GM12872 (cell line): ENCODE measurements around the gene OSBPL5.

Experiments
- TF ChIP-seq, protein P1 (sequence below): IDR thresholded peaks from 3 replicates; pipeline ENCODE4 v1.5.1; 2011; ENCODE audit warnings: low read depth, mild to moderate bottlenecking, low read length, moderate library complexity; ENCODE audit not compliant: insufficient read depth

Gene OSBPL5

DNA sequence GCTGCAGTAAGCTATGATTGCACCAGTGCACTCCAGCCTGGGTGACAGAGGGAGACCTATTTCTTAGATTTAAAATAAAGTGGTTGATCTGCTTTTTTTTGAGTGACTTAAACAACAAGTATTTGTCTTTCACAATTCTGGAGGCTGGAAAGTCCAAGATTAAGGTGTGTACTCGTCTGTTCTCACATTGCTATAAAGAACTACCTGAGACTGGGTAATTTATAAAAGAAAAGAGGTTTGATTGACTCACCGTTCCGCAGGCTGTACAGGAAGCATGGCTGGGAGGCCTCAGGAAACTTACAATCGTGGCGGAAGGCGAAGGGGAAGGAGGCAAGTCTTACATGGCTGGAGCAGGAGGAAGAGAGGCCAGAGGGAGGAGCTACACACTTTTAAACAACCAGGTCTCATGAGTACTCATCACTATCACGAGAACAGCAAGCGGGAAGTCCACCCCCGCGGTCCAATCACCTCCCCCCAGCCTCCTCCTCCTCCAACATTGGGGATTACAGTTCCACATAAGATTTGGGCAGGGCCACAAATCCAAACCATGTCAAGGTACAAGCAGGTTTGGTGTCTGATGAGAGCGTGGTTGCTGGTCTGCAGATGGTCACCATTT lies 19.7 kb upstream of the OSBPL5 start:
- TF ChIP-seq, protein P1, sequence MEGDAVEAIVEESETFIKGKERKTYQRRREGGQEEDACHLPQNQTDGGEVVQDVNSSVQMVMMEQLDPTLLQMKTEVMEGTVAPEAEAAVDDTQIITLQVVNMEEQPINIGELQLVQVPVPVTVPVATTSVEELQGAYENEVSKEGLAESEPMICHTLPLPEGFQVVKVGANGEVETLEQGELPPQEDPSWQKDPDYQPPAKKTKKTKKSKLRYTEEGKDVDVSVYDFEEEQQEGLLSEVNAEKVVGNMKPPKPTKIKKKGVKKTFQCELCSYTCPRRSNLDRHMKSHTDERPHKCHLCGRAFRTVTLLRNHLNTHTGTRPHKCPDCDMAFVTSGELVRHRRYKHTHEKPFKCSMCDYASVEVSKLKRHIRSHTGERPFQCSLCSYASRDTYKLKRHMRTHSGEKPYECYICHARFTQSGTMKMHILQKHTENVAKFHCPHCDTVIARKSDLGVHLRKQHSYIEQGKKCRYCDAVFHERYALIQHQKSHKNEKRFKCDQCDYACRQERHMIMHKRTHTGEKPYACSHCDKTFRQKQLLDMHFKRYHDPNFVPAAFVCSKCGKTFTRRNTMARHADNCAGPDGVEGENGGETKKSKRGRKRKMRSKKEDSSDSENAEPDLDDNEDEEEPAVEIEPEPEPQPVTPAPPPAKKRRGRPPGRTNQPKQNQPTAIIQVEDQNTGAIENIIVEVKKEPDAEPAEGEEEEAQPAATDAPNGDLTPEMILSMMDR: no peak

DNA sequence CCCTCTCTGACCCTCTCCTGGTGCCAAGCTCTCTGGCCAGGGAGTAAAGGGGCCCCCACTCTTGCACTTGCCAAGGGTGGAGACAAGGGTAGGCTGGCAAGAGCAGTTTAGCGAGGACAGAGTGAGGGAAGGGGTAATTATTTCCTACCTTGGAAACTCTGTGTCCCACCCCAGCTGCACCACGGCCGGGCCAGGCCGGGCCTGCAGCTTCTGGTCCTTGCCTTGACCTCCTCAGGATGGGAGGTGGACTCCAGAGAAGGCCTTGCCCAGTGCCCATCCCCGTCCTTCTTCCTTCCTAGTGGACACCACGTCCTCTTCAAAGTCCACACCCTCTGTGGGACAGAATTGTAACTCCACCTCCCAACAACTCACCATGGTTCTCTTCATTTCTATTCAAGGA lies 18.4 kb upstream of the OSBPL5 start:
- TF ChIP-seq, protein P1: no peak

DNA sequence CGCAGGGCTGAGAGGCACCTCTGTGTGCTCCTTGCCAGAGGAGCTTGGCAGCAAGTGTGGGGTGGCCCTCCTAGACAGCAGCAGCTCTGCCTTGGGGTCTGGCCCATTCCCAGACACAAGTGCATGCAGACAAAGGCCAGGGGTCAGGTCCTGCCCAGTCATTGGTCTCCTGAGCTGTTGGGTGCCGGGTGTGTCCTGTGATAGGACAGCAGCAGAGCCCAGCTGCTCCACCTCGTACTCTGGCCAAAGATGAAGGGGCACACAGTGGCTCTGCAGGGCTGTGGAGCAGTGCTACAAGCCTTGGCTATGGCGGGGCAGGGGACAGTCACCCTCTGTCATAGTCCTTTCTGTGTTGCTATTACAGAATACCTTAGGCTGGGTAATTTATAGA lies 17.3 kb upstream of the OSBPL5 start:
- TF ChIP-seq, protein P1: no peak

DNA sequence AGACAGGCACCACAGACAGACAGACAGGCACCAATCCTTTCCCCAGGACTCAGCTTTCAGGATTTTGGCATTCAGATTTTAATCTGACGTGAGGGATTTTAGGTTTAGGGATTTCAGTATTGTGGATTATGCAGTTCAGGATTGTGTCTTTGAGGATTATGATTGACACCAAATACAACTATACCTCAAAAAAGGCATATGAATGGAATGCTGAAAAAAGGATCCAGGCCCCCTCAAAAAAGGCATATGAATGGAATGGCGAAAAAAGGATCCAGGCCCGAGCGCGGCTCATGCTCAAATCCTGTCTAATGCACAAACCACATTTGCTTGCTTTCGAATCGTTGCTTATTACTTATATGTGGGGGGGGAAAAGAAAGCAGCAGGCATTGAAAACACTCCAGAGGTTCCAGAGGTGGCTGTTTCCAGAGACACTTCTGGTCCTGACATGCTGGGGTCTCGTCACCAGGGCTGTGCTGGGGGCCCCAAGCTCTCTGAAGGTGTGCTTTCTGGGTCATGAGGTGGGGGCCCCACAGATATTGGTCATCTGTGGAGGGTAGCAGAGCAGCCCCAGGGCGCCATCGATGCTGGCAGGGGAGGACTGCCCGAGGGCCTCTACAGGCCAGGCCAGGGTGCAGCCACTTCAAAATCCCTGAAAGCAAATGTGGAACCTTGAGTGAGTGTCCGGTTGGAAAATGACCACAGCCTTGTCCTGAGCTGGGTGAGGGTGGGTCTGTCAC lies 16.8 kb upstream of the OSBPL5 start:
- TF ChIP-seq, protein P1: no peak

DNA sequence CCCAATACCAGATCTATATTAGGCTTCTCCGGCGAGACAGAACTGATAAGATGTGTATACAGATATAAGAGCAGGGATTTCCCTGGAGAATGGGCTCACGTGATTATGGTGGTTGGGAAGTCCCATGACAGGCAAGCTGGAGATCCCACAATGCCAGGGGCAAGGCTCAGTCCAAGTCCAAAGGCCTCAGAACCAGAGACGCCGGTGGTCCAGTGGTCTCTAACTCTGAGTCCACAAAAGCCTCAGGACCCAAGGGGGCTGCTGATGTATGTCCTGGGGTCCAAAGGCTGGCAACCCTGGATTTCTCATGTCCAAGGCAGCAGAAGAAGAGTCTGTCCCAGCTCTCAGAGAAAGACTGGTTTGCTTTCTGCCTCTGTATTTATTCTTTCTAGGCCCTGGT lies 15.8 kb upstream of the OSBPL5 start:
- TF ChIP-seq, protein P1: no peak

DNA sequence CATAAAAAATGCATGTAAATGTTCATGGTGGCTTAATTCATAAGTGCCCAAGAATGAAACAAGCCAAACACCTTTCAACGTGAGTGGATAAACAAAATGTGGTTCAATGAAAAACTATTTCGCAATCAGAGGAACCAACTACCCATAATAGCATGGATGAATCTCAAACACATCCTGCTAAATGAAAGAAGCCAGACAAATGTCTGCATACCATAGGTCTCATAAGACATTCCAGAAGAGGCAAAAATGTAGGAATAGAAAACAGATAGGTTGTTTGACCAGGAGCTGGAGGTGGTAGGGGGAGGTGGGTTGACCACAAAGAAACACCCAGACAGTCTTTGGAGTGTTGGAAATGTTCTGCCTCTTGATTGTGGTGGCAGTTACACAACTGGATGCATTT lies 13.2 kb upstream of the OSBPL5 start:
- TF ChIP-seq, protein P1: no peak

DNA sequence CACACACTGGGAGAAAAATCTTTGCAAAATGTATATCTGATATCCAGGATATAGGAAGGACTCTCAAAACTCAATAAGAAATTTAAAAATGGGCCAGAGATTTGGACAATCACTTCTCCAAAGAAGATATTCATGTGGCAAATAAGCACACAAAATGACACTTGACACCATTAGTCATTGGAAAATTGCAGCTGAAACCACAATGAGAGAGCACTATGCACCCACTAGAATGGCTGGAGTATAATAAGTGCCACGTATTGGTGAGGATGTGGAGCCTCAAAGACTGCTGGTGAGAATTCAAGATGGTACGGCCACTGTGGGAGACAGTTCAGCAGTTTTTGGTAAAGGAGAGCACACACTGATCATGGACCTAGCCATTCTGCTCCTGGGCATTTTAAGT lies 12.8 kb upstream of the OSBPL5 start:
- TF ChIP-seq, protein P1: no peak
